Upper lobe of left lung (tissue), 6 donors: Measurements from ENCODE around the gene PACSIN1. TPM values are rescaled to one million over a fixed set of nuclear protein-coding genes. Genes with fewer than 3 reads are reported as not detected.

Source experiments
- ATAC-seq, 2 donors: fragments of 200-7000 bp; cut with Tn5 transposase; one replicate each; pipeline ENCODE4 v1.9.1; 2022; ENCODE audit warnings: mild to moderate bottlenecking in 2 of 2, moderate library complexity in 2 of 2; ENCODE audit not compliant: low FRiP score in 2 of 2
- DNase-seq, 2 donors: peaks; one replicate each; pipeline ENCODE4 v3.0.0-alpha.2; 2019 to 2020
- H3K27ac ChIP-seq, 4 donors: fragments of 200-600 bp; sonication (generic); one replicate each; pipeline ENCODE4 v1.5.1; 2016 to 2019
- H3K27me3 ChIP-seq, 4 donors: fragments of 200-600 bp; sonication (generic); one replicate each; pipeline ENCODE4 v1.5.1; 2017 to 2019
- H3K36me3 ChIP-seq, 4 donors: fragments of 200-600 bp; sonication (generic); one replicate each; pipeline ENCODE4 v1.5.1; 2016 to 2019
- H3K4me1 ChIP-seq, 4 donors: fragments of 200-600 bp; sonication (generic); one replicate each; pipeline ENCODE4 v1.5.1; 2018 to 2019
- H3K4me3 ChIP-seq, 4 donors: fragments of 200-600 bp; sonication (generic); one replicate each; pipeline ENCODE4 v1.5.1; 2017 to 2019; ENCODE audit warnings: mild to moderate bottlenecking in 2 of 4, moderate library complexity in 1 of 4
- H3K9me3 ChIP-seq, 4 donors: fragments of 200-600 bp; sonication (generic); one replicate each; pipeline ENCODE4 v1.5.1; 2018 to 2019
- EP300 ChIP-seq, 4 donors: sonication (generic); formaldehyde crosslinking; IDR thresholded peaks; one replicate each; pipeline ENCODE4 v1.5.1; 2017; ENCODE audit warnings: antibody characterized with exemption in 4 of 4, control low read depth in 2 of 4
- POLR2A ChIP-seq, 4 donors: fragments of 450-650 bp; IDR thresholded peaks; one replicate each; pipeline ENCODE4 v1.5.1; 2016 to 2017; ENCODE audit warnings: antibody characterized with exemption in 4 of 4, mild to moderate bottlenecking in 2 of 4
- POLR2AphosphoS5 ChIP-seq, 2 donors: sonication (generic); formaldehyde crosslinking; IDR thresholded peaks; one replicate each; pipeline ENCODE4 v1.5.1; 2017; ENCODE audit warnings: antibody characterized with exemption in 2 of 2
- WGBS, 2 donors: methylation state at CpG; one replicate each; pipeline ENCODE4 v1.1.5; 2017 to 2018; 5-methylcytosine and 5-hydroxymethylcytosine counted together
- total RNA-seq, 6 donors: library from RNA; depleted of rRNA in 4 of 6; stranded (reverse); fragments of >200 nt in 4 of 6; gene quantifications; one replicate each; pipeline versions ENCODE4 v1.1.0 to v1.2.1, GENCODE V29; 2016 to 2021
- TF ChIP-seq, protein P1 (sequence below), 6 experiments: fragments of 450-650 bp in 4 of 6; fragments of 200-600 bp in 2 of 6; sonication (generic) in 2 of 6; IDR thresholded peaks; one replicate each; pipeline ENCODE4 v1.5.1; 2016 to 2019; ENCODE audit warnings: antibody characterized with exemption in 6 of 6
- donor health status: DM: no; HTN: no; CAD: no; lungs with moderate emphysema.
- donor health status: DM: no; HTN: yes; CAD: no; lungs with severe emphysema.

Gene PACSIN1
- total RNA-seq, 6 donors from 2014 or later, result 0.06 to 3.0 (median 0.17) TPM; not detected in 3

DNA sequence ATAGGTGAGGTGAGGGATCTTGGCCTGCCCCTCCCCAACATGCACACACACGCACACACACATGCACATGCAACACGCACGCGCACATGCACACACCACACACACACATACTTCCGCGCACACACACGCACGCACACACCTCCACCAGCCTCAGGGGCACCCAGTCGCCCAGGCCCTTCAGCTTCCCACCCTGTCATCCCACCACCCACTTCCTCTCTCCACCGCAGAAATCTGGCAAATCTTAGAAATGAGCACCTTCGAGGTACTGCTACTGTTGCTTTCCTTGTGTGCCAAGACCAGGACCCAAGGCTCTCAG lies 89.1 kb downstream of the PACSIN1 start:
- DNase-seq (peak in 1 of 2 donors; percentile 65), ATAC-seq (no peak)
- Histone ChIP-seq H3K4me1 (peaks cover 0 to 13% (median 5%) of the 10 kb centered on the region in 4 donors), H3K4me3 (peak overlapping the region in 1 of 4 donors; percentile 41), H3K36me3 (no peaks in the 10 kb centered on the region), H3K27ac (no peak overlapping the region), H3K9me3 (peaks cover 0 to 3% (median 0%) of the 10 kb centered on the region in 4 donors), H3K27me3 (no peaks in the 10 kb centered on the region)
- 65 to 88% methylated on average over 7 to 11 of the region's 11 CpGs for WGBS, 2 donors
- TF ChIP-seq, protein P1, sequence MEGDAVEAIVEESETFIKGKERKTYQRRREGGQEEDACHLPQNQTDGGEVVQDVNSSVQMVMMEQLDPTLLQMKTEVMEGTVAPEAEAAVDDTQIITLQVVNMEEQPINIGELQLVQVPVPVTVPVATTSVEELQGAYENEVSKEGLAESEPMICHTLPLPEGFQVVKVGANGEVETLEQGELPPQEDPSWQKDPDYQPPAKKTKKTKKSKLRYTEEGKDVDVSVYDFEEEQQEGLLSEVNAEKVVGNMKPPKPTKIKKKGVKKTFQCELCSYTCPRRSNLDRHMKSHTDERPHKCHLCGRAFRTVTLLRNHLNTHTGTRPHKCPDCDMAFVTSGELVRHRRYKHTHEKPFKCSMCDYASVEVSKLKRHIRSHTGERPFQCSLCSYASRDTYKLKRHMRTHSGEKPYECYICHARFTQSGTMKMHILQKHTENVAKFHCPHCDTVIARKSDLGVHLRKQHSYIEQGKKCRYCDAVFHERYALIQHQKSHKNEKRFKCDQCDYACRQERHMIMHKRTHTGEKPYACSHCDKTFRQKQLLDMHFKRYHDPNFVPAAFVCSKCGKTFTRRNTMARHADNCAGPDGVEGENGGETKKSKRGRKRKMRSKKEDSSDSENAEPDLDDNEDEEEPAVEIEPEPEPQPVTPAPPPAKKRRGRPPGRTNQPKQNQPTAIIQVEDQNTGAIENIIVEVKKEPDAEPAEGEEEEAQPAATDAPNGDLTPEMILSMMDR (IDR thresholded peaks at IDR 0.05), result no peak
- TF ChIP-seq POLR2A (IDR thresholded peaks at IDR 0.05) (no peak), POLR2AphosphoS5 (IDR thresholded peaks at IDR 0.05) (no peak), EP300 (IDR thresholded peaks at IDR 0.05) (no peak)

DNA sequence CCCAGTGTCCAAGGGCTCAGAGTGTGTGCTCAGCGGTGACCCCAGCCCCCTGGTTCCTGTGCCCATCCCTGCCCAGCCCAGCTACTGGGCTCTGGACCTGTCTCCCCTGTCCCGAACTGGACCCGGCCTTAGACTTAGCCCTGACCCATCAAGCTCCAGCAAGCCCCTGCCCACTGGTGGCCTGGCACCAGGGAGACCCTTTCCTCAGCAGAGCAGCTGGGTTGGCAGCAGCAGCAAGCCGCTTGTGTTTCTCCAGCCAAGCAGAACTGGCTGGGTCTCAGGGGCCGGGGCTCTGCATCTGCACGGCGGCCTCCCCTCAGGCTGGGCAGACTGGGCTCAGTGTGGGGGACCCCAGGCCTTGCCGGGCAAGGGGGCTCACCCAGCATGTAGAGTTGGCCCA lies 89.5 kb downstream of the PACSIN1 start:
- WGBS, 2 donors, result 83 to 86% methylated on average over 7 to 8 of the region's 8 CpGs
- no peaks in the 10 kb centered on the region for H3K27me3 ChIP-seq
- peaks cover 0 to 3% (median 0%) of the 10 kb centered on the region in 4 donors for H3K9me3 ChIP-seq
- H3K4me3 ChIP-seq, result peak overlapping the region in 3 of 4 donors; percentile 9 to 41 (median 15)
- no peak overlapping the region for H3K27ac ChIP-seq
- TF ChIP-seq POLR2AphosphoS5 (IDR thresholded peaks at IDR 0.05) (no peak), POLR2A (IDR thresholded peaks at IDR 0.05) (no peak), EP300 (IDR thresholded peaks at IDR 0.05) (no peak)
- TF ChIP-seq, protein P1 (IDR thresholded peaks at IDR 0.05), result no peak
- DNase-seq (no peak), ATAC-seq (no peak)
- H3K36me3 ChIP-seq, result no peaks in the 10 kb centered on the region
- peaks cover 0 to 13% (median 5%) of the 10 kb centered on the region in 4 donors for H3K4me1 ChIP-seq

DNA sequence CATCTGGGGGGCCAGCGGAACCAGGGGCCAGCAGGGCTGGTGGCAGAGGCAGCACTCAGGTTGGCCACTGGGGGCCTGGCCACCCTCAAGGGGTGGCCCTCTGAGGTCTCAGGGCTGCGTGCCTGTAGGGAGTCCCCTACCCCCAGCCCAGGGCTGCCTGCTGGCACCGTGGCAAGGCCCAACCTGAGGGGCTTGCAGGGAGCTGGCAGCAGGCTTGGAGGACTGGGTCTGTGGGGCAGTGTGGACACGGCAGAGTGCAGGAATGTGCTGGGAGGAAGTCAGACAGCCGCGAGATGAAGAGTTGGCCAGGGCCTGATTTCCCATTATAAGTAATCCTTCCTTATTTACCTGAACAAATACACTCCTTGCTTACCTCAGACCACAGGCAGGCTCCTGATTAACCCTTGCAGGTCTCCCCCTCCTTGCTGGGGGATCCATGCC lies 90.2 kb downstream of the PACSIN1 start, which contains the start of gene SPDEF:
Gene SPDEF, minus strand, starts transcription at position 299 of the 441 bp plus-strand sequence. CDS start 11,874 bp downstream, outside the sequence.
- ATAC-seq (peak in 1 of 2 donors; percentile 19), DNase-seq (peak; percentile 31 to 76)
- Histone ChIP-seq H3K27me3 (no peaks in the 10 kb centered on the region), H3K4me1 (peaks cover 0 to 19% (median 5%) of the 10 kb centered on the region in 4 donors), H3K9me3 (peaks cover 0 to 3% (median 0%) of the 10 kb centered on the region in 4 donors), H3K4me3 (peak within 1 kb of the TSS in 3 of 4 donors; percentile 9 to 41 (median 15)), H3K27ac (peak within 1 kb of the TSS in 2 of 4 donors; percentile 3 to 19), H3K36me3 (no peaks in the 10 kb centered on the region)
- TF ChIP-seq POLR2A (IDR thresholded peaks at IDR 0.05), result no peak
- TF ChIP-seq, protein P1 (IDR thresholded peaks at IDR 0.05), result peak in 2 of 6 experiments; percentile 7 to 19
- WGBS, 2 donors, result 31 to 36% methylated on average over 3 to 4 of the region's 6 CpGs

DNA sequence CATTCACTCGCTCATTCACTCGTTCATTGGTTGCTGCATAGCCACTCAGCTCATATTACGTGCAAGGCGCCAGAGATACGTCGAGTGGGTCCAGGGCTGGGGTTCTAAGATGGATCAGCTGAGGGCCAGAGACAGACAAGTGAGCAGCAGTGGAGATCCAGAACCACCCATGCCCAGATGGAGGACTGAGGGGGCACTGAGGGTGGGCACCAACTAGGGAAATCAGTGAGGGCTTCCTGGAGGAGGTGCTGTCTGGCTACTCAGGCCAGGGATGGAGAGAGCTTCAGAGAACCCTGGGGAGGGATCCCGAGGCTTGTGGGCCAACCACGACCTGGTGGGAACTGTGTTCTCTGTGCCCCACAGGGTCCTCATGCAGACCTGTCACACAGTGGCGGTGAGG lies 90.6 kb downstream of the PACSIN1 start:
- no peaks in the 10 kb centered on the region for H3K36me3 ChIP-seq
- H3K4me1 ChIP-seq, result peaks cover 0 to 19% (median 5%) of the 10 kb centered on the region in 4 donors
- ATAC-seq (no peak), DNase-seq (no peak)
- no peak overlapping the region for H3K27ac ChIP-seq
- 68 to 89% methylated on average over 6 to 9 of the region's 9 CpGs for WGBS, 2 donors
- TF ChIP-seq POLR2A (IDR thresholded peaks at IDR 0.05) (no peak), EP300 (IDR thresholded peaks at IDR 0.05) (no peak), POLR2AphosphoS5 (IDR thresholded peaks at IDR 0.05) (no peak)
- TF ChIP-seq, protein P1 (IDR thresholded peaks at IDR 0.05), result no peak
- H3K27me3 ChIP-seq, result no peaks in the 10 kb centered on the region
- peaks cover 0 to 3% (median 0%) of the 10 kb centered on the region in 4 donors for H3K9me3 ChIP-seq
- H3K4me3 ChIP-seq, result peak overlapping the region in 1 of 4 donors; percentile 41

DNA sequence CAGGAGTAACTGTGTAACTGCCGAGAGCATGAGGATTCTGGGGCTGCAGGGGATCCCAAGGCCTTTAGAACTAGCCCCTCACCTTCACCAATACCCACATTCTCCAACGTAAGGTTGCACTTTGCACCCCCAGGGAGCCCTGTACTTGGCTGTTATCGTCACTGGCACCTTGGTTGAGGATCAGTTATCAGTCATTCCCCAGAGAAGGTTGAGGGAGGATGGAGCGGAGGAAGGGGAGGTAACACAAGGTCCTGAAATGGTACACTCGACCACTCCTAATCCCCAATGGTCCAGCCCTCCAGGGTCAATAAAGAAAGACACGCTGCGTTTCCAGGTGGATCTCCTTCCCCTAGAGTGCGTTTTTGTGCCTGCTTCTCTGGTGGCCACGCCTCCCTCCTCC lies 91.4 kb downstream of the PACSIN1 start:
- DNase-seq (no peak), ATAC-seq (no peak)
- no peak for TF ChIP-seq POLR2AphosphoS5 (IDR thresholded peaks at IDR 0.05)
- TF ChIP-seq, protein P1 (IDR thresholded peaks at IDR 0.05), result no peak
- TF ChIP-seq POLR2A (IDR thresholded peaks at IDR 0.05), result no peak
- no peak for TF ChIP-seq EP300 (IDR thresholded peaks at IDR 0.05)
- no peaks in the 10 kb centered on the region for H3K27me3 ChIP-seq
- H3K36me3 ChIP-seq, result no peaks in the 10 kb centered on the region
- peaks cover 0 to 3% (median 0%) of the 10 kb centered on the region in 4 donors for H3K9me3 ChIP-seq
- no peak overlapping the region for H3K4me3 ChIP-seq
- H3K27ac ChIP-seq, result no peak overlapping the region
- peaks cover 0 to 19% (median 5%) of the 10 kb centered on the region in 4 donors for H3K4me1 ChIP-seq
- 80 to 86% methylated on average over 9 of the region's 9 CpGs for WGBS, 2 donors
